GM21515 (cell line): ENCODE data around the gene NFATC2IP.
"Not testable (repeated sequence)": the region's sequence is repeated elsewhere in the genome, so short reads cannot be mapped to it uniquely, and the experiment has no call there.

ENCODE experiments used
- ATAC-seq: cut with Tn5 transposase; IDR thresholded peaks from one replicate; pipeline ENCODE4 v1.9.1; 2021; ENCODE audit not compliant: unreplicated experiment

NFATC2IP gene

DNA sequence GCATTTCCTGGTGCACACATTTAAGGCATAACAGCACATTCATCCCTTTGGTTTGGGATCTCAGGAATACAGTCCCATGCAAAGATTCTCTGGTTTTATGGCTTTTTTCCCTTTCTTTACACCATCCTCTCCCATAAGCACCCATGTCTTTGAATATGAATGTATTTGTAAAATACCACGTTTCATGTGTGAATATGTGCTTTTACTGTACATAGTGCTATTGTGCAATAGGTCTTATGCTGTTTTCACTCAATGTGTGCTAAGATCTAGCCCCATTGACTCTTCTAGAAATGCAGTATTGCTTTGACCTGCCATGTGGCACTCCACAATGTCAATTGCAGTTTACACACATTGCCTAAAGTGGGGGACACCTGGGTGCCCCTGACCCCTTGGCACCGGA lies 13.8 kb downstream of the NFATC2IP start:
- ATAC-seq: no peak

DNA sequence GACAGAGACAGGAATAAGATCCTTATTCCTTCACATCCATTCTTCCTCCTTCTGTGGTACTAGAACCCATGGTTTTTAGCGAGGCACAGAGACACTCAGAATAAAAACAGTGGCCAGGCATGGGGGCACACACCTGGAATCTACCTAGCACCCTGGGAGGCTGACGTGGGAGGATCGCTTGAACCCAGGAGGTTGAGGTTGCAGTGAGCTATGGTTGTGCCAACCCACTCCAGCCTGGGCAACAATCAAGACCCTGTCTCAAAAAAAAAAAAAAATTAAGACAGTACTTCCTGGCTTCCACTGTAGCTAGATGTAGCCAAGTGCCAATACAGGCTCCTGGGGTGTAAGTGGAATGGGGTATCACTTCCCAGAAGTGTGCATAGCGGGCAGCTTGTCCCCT lies 16.4 kb downstream of the NFATC2IP start:
- ATAC-seq: no peak

DNA sequence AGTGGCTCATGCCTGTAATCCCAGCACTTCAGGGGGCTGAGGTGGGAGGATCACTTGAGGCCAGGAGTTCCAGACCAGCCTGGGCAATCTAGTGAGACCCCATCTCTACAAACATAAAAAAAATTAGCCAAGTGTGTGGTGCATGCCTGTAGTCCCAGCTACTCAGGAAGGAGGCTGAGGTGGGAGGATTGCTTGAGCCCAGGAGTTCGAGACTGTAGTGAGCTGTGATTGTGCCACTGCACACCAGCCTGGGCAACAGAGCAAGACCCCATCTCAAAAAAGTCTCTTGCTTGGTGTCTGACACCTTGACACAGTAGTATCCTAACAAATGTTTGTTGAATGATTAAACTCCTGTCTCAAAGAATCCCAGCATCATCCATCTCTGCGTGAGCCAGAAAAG lies 19.0 kb downstream of the NFATC2IP start:
- not testable (repeated sequence) for ATAC-seq

DNA sequence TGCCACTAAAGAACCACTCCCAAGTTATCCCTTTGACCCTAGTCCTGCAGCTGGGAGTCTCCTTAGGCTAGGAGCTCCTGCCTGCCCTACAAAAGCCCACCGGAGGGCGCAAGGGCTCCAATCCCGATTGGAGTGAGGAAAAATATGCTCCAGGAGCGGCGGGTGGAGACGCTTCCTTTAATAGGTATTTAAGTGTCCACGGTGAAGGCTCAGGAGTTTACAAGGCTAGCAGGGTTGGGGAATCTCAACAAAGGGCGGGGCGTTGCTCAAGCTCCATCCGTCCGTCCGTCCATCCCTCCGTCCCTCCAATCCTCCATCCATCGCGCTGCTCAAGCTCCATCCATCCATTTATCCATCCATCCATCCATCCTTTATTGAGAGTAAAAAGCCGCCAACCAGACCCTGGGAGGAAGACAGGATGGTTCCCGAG lies 23.3 kb downstream of the NFATC2IP start:
- peak; percentile 15 for ATAC-seq

DNA sequence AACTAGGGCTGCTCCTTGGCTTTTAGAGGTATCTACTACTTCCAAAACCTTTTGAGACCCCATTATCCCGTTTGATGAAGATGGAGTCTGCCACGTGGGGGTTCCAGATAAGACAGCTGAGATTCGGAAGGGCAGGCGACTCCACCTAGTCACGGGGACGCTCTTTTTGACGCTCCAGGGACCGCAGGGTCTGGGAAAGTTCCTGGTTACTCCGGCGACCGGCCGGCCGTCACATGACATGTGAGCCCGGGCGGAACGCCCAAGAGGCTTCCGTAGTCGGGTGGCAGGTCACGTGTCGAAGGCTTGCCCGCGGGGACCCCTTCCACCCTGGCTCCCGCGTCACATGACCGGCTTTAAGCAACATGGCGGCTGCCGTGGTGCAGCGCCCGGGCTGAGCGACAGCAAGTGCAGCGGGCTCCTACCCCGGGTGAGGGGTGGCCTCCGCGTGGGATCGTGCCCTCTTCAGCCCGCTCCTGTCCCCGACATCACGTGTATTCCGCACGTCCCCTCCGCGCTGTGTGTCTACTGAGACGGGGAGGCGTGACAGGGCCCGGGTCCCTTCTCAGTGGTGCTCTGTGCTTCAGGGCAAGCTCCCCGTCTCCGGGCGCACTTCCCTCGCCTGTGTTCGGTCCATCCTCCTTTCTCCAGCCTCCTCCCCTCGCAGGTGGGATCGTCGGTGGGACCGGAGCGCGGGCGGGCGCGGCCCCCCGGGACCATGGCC lies 23.9 kb downstream of the NFATC2IP start, which contains the start of gene SPNS1:
Gene SPNS1 (plus strand): TSS at position 342 of the 721 bp plus-strand sequence. CDS start 374 bp downstream, at position 716.
- peak; percentile 79 for ATAC-seq

DNA sequence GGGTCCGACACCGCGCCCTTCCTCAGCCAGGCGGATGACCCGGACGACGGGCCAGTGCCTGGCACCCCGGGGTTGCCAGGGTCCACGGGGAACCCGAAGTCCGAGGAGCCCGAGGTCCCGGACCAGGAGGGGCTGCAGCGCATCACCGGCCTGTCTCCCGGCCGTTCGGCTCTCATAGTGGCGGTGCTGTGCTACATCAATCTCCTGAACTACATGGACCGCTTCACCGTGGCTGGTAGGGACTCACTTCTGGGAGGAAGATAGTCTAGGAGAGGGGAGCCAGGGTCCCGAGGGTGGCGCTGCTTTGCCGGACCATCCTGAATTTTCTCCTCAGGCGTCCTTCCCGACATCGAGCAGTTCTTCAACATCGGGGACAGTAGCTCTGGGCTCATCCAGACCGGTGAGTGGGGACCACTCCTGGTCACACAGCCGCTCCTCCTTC lies 24.4 kb downstream of the NFATC2IP start:
- no peak for ATAC-seq

DNA sequence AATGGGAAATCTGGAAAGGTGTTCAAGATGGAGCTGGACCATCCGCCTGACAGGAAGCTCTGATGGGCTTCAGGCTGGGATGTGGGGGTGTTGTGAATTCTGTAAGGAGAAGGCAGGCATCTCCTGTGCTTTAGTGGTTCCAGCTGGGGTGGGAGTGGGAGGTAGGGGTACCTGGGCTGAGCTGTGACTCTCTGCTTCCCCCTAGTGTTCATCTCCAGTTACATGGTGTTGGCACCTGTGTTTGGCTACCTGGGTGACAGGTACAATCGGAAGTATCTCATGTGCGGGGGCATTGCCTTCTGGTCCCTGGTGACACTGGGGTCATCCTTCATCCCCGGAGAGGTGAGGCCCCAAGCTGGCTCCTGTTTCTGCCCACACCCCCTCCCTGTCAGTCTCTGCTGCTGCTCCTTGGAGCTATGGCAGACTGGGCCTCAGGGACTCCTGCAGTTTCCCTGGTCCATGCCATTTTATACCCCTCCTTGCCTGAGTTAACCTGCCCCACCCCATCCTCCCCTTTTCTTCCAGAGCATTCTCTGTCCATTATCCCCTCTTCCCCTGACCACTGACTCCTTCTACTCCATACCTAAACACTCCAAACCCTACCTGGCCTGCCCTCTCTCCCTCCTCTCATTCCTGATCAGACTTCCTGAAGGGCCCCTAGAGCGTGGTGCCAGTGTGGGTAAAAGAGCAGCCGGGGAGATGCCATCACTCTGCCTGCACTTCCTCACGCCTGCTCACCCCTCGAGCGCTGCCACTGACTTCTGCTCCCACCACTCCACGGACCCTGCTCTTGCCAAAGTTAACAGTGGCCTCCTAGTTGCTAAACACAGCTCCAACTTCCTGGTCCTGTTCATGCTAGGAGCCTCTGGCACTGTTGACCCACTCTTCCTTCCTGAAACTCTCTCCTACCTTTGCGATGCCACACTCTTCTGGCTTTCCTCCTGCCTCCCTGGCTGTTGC lies 27.2 kb downstream of the NFATC2IP start:
- ATAC-seq: no peak

DNA sequence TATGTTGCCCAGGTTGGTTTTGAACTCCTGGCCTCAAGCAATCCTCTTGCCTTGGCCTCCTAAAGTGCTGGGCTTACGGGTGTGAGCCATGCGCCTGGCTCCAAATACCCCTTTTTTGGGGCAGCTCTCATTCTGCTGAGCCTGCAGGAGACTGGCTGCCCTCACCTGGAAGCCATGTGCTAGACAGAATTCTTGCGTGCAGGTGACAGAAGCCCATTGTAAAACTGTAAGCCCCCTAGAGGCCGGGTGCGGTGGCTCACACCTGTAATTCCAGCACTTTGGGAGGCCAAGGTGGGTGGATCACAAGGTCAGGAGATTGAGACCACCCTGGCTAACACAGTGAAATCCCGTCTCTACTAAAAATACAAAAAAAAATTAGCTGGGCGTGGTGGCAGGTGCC lies 29.6 kb downstream of the NFATC2IP start:
- not testable (repeated sequence) for ATAC-seq

DNA sequence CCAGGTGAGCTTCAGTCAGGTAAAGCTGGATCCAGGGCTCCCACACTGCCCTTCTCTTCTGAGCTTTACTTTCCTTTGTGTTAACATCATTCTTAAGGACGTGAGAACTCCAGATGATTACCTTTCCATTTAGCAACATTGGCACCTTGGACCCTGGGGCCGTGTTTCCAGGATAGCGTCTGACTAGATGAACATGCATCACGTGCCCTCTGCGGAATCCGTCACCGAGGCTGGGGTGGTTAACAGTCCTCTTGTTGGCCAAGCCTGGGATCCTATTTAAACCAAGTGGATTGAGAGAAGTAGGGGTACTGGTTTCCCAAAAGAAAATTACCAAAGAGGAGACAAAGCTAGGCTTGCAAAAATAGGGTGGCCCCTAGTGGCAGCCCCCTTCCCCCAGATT lies 30.2 kb downstream of the NFATC2IP start:
- ATAC-seq: no peak

DNA sequence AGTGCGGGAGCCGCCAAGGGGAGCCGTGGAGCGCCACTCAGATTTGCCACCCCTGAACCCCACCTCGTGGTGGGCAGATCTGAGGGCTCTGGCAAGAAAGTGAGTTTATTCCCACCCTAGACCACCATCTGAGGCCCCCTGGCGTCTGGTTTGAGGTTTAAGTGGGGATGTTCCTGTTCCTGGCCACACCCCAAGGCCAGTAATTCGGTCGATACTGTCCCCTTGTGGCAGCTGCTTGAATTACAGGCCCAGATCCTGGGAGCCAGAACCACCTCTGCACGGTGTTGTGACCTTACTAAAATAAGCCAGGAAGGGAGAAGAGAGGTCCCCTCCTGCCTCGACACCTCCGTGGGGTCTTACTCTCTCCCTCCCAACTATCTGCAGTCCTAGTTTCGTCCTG lies 30.8 kb downstream of the NFATC2IP start:
- ATAC-seq: no peak

DNA sequence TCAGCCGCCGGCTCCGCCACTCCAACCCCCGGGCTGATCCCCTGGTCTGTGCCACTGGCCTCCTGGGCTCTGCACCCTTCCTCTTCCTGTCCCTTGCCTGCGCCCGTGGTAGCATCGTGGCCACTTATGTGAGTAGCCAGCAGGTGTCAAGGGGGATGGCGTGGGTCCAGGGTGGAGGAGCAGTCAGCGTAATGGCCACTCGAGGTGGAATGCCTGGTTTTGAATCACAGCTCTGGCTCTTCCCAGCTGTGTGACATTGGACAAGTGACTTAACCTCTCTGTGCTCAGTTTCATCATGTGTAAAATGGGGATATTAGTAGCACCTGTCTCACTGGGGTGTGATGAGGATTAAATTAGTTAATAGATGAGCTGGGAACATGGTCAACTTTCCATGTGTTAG lies 31.7 kb downstream of the NFATC2IP start:
- no peak for ATAC-seq

DNA sequence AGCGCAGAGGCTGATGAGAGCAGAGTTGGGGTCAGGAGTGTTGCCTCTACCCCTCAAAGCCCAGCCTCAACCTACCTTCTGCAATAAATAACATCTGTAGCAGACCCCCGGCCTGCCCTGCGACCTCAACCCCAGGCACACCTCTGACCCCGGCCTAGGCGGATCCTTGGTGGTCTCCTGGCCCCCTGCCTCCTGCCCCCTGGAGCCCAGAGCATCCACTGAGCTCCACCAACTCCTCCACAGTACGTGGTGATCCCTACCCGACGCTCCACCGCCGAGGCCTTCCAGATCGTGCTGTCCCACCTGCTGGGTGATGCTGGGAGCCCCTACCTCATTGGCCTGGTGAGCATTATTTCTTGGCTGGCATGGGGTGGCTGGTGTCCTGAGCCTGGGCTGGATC lies 32.2 kb downstream of the NFATC2IP start:
- no peak for ATAC-seq

DNA sequence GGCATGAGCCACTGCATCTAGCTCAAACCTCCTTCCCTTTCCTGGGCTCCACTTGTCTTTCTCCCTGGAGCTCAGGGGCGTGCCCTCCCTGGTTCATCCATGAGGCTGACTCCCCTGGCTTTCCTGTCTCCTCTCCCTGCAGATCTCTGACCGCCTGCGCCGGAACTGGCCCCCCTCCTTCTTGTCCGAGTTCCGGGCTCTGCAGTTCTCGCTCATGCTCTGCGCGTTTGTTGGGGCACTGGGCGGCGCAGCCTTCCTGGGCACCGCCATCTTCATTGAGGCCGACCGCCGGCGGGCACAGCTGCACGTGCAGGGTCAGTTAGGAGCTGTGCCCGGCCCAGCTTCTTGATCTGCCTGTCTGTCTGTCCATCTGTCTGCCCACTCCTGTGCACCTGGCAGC lies 32.9 kb downstream of the NFATC2IP start:
- ATAC-seq: no peak

DNA sequence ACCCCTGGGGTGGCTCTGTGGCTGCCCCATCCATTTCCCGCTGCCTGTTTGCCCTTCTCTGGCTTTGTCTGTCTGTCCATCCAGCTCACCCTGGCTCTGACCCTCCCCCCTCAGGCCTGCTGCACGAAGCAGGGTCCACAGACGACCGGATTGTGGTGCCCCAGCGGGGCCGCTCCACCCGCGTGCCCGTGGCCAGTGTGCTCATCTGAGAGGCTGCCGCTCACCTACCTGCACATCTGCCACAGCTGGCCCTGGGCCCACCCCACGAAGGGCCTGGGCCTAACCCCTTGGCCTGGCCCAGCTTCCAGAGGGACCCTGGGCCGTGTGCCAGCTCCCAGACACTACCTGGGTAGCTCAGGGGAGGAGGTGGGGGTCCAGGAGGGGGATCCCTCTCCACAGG lies 33.4 kb downstream of the NFATC2IP start:
- ATAC-seq: no peak

DNA sequence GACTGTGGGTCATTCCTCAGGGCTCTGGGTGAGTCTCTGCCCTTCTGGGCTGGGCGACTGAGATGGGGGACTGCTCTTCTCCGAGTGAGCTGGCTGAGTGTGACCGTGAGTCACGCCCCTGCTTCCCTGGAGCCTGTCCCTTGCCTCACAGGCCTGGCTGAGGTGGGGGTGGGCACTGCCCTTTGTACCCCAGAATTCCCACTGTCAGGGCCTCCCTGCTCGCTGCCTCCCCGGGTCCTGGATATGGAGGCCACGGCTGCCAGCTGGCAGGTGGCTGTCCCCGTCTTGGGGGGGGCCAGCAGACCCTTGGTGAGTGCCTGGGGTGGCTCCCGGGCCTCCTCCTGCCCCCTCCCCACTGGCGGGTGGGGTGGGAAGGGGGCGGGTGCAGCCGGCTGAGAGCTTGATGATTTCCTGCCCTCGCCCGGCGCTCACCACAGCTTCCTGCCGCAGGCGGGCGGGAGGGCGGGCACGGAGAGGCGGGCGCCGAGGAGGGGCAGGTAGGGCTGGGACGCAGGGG lies 33.9 kb downstream of the NFATC2IP start, which contains the start of gene LAT:
Gene LAT (plus strand): TSS at position 434 of the 517 bp plus-strand sequence. CDS start 366 bp downstream, outside the sequence.
- ATAC-seq: no peak

DNA sequence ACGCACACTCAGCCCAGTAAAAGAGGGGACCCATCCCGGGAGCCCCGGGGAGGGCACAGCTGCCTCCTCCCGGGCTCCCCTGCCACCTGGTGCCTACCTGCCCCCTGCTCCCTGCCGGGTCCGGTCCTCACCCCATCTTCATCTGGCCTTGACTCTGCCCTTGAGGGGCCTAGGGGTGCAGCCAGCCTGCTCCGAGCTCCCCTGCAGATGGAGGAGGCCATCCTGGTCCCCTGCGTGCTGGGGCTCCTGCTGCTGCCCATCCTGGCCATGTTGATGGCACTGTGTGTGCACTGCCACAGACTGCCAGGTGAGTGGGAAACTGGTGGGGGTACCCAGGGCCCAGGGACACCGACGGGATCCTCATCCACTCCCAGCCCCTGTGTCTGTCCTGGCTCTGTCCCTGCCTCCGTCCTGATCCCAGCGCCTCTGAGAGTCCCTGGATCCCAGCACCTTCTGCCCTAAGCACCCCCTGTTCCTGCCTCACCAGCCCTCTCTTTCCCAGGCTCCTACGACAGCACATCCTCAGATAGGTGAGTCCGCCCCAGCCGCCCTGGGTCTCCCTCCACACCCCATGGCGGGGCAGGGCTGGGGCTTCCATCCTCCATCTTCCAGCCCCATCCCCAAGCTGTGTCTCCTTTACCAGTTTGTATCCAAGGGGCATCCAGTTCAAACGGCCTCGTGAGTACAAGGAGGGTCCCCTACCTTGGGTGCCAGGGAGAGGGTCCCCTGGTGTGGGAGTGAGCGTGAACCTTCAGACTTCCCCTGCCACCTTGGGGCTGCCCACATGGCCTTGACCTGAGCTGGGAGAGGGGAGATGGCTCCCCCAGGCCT lies 34.7 kb downstream of the NFATC2IP start:
- ATAC-seq: no peak

DNA sequence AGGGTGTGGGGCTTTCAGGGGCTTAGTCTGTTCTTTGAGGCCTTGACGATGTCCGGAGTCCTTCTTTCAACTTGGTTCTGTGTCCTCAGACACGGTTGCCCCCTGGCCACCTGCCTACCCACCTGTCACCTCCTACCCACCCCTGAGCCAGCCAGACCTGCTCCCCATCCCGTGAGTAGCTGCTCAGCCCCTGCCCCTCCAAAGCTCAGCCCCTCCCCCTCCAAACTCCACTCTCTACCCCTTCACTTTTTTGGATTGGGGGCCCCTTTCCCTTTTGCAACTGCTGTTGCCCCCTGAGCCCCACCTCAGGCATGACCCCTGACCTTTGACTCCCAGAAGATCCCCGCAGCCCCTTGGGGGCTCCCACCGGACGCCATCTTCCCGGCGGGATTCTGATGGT lies 35.3 kb downstream of the NFATC2IP start:
- no peak for ATAC-seq

DNA sequence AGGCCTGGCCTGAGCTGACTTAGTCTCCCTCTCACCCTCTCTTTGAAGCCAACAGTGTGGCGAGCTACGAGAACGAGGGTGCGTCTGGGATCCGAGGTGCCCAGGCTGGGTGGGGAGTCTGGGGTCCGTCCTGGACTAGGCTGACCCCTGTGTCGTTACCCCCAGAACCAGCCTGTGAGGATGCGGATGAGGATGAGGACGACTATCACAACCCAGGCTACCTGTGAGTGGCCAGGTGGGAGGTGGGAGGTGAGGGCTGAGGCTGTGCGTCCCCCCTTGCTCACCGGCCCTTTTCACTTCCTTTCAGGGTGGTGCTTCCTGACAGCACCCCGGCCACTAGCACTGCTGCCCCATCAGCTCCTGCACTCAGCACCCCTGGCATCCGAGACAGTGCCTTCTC lies 35.8 kb downstream of the NFATC2IP start:
- no peak for ATAC-seq

DNA sequence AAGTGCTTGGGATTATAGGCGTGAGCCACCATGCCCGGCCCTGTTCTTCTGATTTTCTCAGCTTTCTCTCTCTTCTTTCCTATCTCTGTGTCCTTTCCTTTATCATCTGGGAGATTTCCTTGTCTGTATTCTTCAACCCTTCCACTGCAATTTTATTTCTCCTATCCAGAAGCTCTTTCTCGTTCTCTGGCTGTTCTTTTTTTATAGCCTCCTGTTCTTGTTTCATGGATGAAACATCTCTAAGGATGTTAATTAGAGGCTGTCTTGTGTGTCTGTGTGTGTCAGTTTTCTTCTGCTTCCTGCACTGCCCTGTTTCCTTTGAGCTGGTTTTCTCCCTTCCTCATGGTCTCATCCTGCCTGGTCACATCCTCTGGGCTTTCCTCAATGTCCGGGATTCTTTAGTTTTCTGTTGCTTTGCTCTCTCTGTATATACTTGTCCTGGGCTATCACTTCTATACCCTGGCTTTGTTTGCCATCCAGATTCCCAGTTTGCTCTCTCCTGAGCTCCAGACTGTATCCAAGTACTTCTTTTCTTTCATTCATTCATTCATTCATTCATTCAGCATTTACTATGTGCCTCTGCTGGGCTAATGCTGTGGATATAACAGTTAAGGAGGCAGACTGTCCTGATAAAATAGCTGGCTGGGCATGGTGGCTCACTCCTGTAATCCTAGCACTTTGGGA lies 36.6 kb downstream of the NFATC2IP start:
- ATAC-seq: no peak

DNA sequence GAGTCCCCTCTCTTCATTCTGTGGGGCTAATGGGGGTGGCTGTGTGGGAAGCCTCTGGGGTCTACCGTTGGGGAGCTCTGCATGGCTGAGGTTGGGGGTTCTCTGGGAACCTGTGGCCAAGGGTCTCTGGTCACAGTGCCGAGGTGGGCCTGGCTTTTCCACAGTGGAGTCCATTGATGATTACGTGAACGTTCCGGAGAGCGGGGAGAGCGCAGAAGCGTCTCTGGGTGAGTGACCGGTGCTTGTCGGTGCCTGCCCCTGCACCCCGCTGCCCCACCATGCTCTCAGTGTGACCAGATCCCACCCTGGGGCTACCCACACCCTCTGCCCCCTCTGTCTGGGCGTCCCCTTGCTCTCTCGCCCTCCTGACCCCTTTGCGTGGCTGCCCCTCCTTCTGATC lies 38.6 kb downstream of the NFATC2IP start:
- no peak for ATAC-seq
